Kidney (tissue), 14 donors: ENCODE results near the gene RPL35A. TPM values are rescaled to one million over a fixed set of nuclear protein-coding genes. Genes with fewer than 3 reads are reported as not detected.
"Not testable (repeated sequence)": the region's sequence is repeated elsewhere in the genome, so short reads cannot be mapped to it uniquely, and the experiment has no call there.

Experiments
- DNase-seq, 5 donors: peaks; one replicate each; pipeline ENCODE4 v3.0.0-alpha.2; 2013 to 2020
- FAIRE-seq: peaks from 2 replicates; lab custom pipeline; 2012; peaks lifted over from hg19 to GRCh38; lab: Jason Lieb, UNC
- H3K27ac ChIP-seq, 2 donors: one replicate each; pipeline ENCODE4 v1.7.0; 2013; ENCODE audit warnings: low read depth in 2 of 2, low read length in 2 of 2, inconsistent platforms in 1 of 2
- H3K27me3 ChIP-seq: one replicate; pipeline ENCODE4 v1.7.1; 2013; ENCODE audit warnings: low read length, inconsistent platforms; ENCODE audit not compliant: control insufficient read depth, insufficient read depth
- H3K36me3 ChIP-seq, 3 donors: one replicate each; pipeline versions ENCODE4 v1.7.0 to v1.7.1; 2013; ENCODE audit warnings: low read length in 3 of 3, control low read depth in 1 of 3, inconsistent platforms in 1 of 3; ENCODE audit not compliant: insufficient read depth in 3 of 3, control insufficient read depth in 2 of 3
- H3K4me1 ChIP-seq, 3 donors: one replicate each; pipeline versions ENCODE4 v1.7.0 to v1.7.1; 2013; ENCODE audit warnings: low read length in 3 of 3, inconsistent platforms in 1 of 3, low read depth in 1 of 3; ENCODE audit not compliant: control insufficient read depth in 2 of 3, insufficient read depth in 2 of 3
- H3K4me3 ChIP-seq, 3 donors: one replicate each; pipeline versions ENCODE4 v1.7.0 to v1.8.1; 2013; ENCODE audit warnings: low read length in 3 of 3, control low read depth in 1 of 3, inconsistent platforms in 1 of 3
- H3K9ac ChIP-seq, 3 donors: one replicate each; pipeline versions ENCODE4 v1.7.0 to v1.7.1; 2013; ENCODE audit warnings: low read length in 3 of 3, control low read depth in 1 of 3, inconsistent platforms in 1 of 3
- H3K9me3 ChIP-seq, 3 donors: one replicate each; pipeline versions ENCODE4 v1.7.0 to v1.7.1; 2013; ENCODE audit warnings: low read length in 3 of 3, control low read depth in 1 of 3, inconsistent platforms in 1 of 3; ENCODE audit not compliant: control insufficient read depth in 2 of 3, insufficient read depth in 1 of 3
- intact Hi-C: fragments of 100-400 bp; cut with DNase I; formaldehyde crosslinking; loops from one replicate; pipeline ENCODE4 v1.11.1; 2022
- polyA plus RNA-seq: library from polyadenylated mRNA; stranded (reverse); fragments of 350-450 nt; fragmentation: Illumina TruSeq; extraction: RNeasy Lipid Tissue Mini Kit (QIAGEN cat#74804); gene quantifications from one replicate; pipeline ENCODE4 v1.2.3, GENCODE V29; 2014; ENCODE audit warnings: low read depth, low replicate concordance; ENCODE audit not compliant: insufficient read depth
- total RNA-seq: library from RNA; stranded (reverse); fragmentation: NEBNext Ultra II Directional; extraction: Animal tissue kit (Norgen Biotek cat#: 25700); gene quantifications from one replicate; pipeline ENCODE4 v1.2.1, GENCODE V29; 2021
- TF ChIP-seq, protein P1 (sequence below): IDR thresholded peaks from 3 replicates; pipeline ENCODE4 v1.5.1; 2012; ENCODE audit warnings: mild to moderate bottlenecking, moderate library complexity, borderline replicate concordance; ENCODE audit not compliant: insufficient read depth; ENCODE audit errors: extremely low read depth
- donor health status: control.
- donor health status: control.
- donor health status: control.
- donor health status: control.
- donor health status: control.
- donor health status: DM: yes; HTN: yes; CAD: no.
- donor health status: Normal renal cell carcinoma (clear cell type).

Gene RPL35A
- total and polyA plus RNA-seq, 2 donors from 2014 or later, result 721 to 1,510 TPM

- DNase-seq (no peak), FAIRE-seq (no peak)
- H3K27ac ChIP-seq, result no peak overlapping the region
- peaks cover 2 to 34% (median 21%) of the 10 kb centered on the region in 3 donors for H3K36me3 ChIP-seq
- intact Hi-C loops, result no loop called here
- H3K4me3 ChIP-seq, result no peak overlapping the region
- H3K4me1 ChIP-seq, result peaks cover 0 to 9% (median 9%) of the 10 kb centered on the region in 3 donors
- no peak overlapping the region for H3K9ac ChIP-seq
- TF ChIP-seq, protein P1, sequence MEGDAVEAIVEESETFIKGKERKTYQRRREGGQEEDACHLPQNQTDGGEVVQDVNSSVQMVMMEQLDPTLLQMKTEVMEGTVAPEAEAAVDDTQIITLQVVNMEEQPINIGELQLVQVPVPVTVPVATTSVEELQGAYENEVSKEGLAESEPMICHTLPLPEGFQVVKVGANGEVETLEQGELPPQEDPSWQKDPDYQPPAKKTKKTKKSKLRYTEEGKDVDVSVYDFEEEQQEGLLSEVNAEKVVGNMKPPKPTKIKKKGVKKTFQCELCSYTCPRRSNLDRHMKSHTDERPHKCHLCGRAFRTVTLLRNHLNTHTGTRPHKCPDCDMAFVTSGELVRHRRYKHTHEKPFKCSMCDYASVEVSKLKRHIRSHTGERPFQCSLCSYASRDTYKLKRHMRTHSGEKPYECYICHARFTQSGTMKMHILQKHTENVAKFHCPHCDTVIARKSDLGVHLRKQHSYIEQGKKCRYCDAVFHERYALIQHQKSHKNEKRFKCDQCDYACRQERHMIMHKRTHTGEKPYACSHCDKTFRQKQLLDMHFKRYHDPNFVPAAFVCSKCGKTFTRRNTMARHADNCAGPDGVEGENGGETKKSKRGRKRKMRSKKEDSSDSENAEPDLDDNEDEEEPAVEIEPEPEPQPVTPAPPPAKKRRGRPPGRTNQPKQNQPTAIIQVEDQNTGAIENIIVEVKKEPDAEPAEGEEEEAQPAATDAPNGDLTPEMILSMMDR, result no peak
- no peaks in the 10 kb centered on the region for H3K27me3 ChIP-seq
- H3K9me3 ChIP-seq, result no peaks in the 10 kb centered on the region
Measured at GRCh38 chr3:197958346-197958745, 8.4 kb downstream of the RPL35A start.

- H3K4me3 ChIP-seq, H3K27me3 ChIP-seq, H3K9ac ChIP-seq, H3K9me3 ChIP-seq, intact Hi-C loops, H3K4me1 ChIP-seq, FAIRE-seq: not testable (repeated sequence)
- peaks cover 2 to 29% (median 16%) of the 10 kb centered on the region in 3 donors for H3K36me3 ChIP-seq
- peak overlapping the region in 1 of 2 donors; percentile 64 for H3K27ac ChIP-seq
- DNase-seq, result peak in 1 of 5 donors; percentile 51
Measured at GRCh38 chr3:197958848-197959247, 8.9 kb downstream of the RPL35A start.

- Histone ChIP-seq H3K27me3 (no peaks in the 10 kb centered on the region), H3K9me3 (no peaks in the 10 kb centered on the region), H3K27ac (peak overlapping the region; percentile 29 to 64), H3K4me1 (peaks cover 0 to 9% (median 4%) of the 10 kb centered on the region in 3 donors), H3K9ac (peak overlapping the region; percentile 33 to 59 (median 50)), H3K4me3 (peak overlapping the region; percentile 67 to 86 (median 74)), H3K36me3 (peaks cover 0 to 23% (median 11%) of the 10 kb centered on the region in 3 donors)
- TF ChIP-seq, protein P1, result no peak
- no peak for FAIRE-seq
- no peak for DNase-seq
- intact Hi-C loops, result no loop called here
Measured at GRCh38 chr3:197959500-197959890, 9.5 kb downstream of the RPL35A start.

DNA sequence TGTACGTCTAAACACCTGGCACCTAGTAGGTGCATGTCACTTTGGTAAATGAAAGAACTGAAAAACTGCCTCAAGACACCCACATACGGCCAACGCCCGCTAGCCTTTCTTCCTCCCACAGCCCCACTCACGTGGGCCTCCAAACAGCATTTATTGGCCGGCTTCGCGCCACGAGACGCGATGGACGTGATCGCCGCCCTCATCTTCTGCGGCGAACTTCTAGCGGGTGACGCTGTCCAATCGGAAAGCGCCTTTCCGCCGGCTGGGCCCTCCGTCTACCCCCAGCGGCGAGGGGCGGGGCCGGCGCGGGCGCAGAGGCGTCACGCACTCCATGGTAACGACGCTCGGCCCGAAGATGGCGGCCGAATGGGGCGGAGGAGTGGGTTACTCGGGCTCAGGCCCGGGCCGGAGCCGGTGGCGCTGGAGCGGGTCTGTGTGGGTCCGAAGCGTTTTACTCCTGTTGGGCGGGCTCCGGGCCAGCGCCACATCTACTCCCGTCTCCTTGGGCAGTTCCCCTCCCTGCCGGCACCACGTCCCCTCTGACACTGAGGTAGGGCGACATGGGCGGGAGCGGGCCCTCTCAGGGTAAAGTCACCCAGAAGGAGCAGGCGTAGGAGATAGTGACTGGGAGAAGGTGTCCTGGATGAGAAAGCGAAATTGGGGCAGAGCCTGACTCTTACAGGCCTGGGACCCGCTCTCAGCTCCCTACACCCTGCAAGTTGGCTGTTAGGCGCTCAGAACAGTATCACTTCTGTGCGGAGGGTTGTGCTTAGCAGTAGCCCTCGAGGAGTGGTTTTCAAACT is 10.1 kb downstream of the RPL35A start, which contains the start of gene LMLN:
Gene LMLN (plus strand): TSS at position 327 of the 803 bp plus-strand sequence. CDS start 29 bp downstream, at position 356.
- FAIRE-seq, result peak; percentile 64
- H3K36me3 ChIP-seq, result peaks cover 0 to 17% (median 6%) of the 10 kb centered on the region in 3 donors
- H3K4me3 ChIP-seq, result peak within 1 kb of the TSS; percentile 79 to 98 (median 86)
- intact Hi-C loops, result no loop called here
- peak within 1 kb of the TSS; percentile 54 to 90 (median 80) for H3K9ac ChIP-seq
- TF ChIP-seq, protein P1, result no peak
- no peaks in the 10 kb centered on the region for H3K9me3 ChIP-seq
- peak; percentile 94 to 99 (median 96) for DNase-seq
- H3K27me3 ChIP-seq, result no peaks in the 10 kb centered on the region
- peaks cover 0 to 9% (median 4%) of the 10 kb centered on the region in 3 donors for H3K4me1 ChIP-seq
- peak within 1 kb of the TSS; percentile 58 to 64 for H3K27ac ChIP-seq
